Nephron progenitor cell (in vitro differentiated cells): ENCODE data around the gene BACE2.

Experiments used
- DNase-seq: peaks from one replicate; pipeline ENCODE4 v3.0.0; 2021
- H3K27ac Mint-ChIP-seq: 2 replicates; pipeline ENCODE4 v1.8.0; 2021; ENCODE audit warnings: mild to moderate bottlenecking, moderate library complexity, mixed read lengths
- H3K27me3 Mint-ChIP-seq: 2 replicates; pipeline ENCODE4 v1.8.0; 2021; ENCODE audit warnings: mild to moderate bottlenecking, low read depth, mixed read lengths; ENCODE audit not compliant: poor library complexity
- H3K36me3 Mint-ChIP-seq: 2 replicates; pipeline ENCODE4 v1.8.0; 2021; ENCODE audit warnings: low read depth, mixed read lengths
- H3K4me1 Mint-ChIP-seq: 2 replicates; pipeline ENCODE4 v1.8.0; 2021; ENCODE audit warnings: mixed read lengths
- H3K4me3 Mint-ChIP-seq: 2 replicates; pipeline ENCODE4 v1.8.0; 2021; ENCODE audit warnings: mild to moderate bottlenecking, moderate library complexity, mixed read lengths
- H3K9me3 Mint-ChIP-seq: 2 replicates; pipeline ENCODE4 v1.8.0; 2021; ENCODE audit warnings: mild to moderate bottlenecking, moderate library complexity, mixed read lengths
- CTCF ChIP-seq: fragments of 200-600 bp; sonication (generic); IDR thresholded peaks from 2 replicates; pipeline ENCODE4 v1.5.0; 2021; ENCODE audit warnings: antibody characterized with exemption

The BACE2 gene

GRCh38 chr21:41128981-41129380, 39.0 kb upstream of the BACE2 start:
- no peaks in the 10 kb centered on the region for H3K4me1 Mint-ChIP-seq

GRCh38 chr21:41130883-41131282, 37.1 kb upstream of the BACE2 start:
- Mint-ChIP-seq H3K4me1 (no peaks in the 10 kb centered on the region), H3K4me3 (no peak overlapping the region), H3K27ac (no peak overlapping the region), H3K36me3 (no peaks in the 10 kb centered on the region), H3K27me3 (peaks cover 12% of the 10 kb centered on the region), H3K9me3 (peaks cover 23% of the 10 kb centered on the region)
- no peak for DNase-seq
- no peak for TF ChIP-seq CTCF

More at GRCh38 chr21:41128981-41129380, 39.0 kb upstream of the BACE2 start:
- no peak overlapping the region for H3K27ac Mint-ChIP-seq
- TF ChIP-seq CTCF, result no peak
- peaks cover 23% of the 10 kb centered on the region for H3K9me3 Mint-ChIP-seq
- H3K36me3 Mint-ChIP-seq, result no peaks in the 10 kb centered on the region
- DNase-seq, result no peak
- peaks cover 9% of the 10 kb centered on the region for H3K27me3 Mint-ChIP-seq
- H3K4me3 Mint-ChIP-seq, result no peak overlapping the region

GRCh38 chr21:41133874-41134522, 34.0 kb upstream of the BACE2 start:
- DNase-seq, result peak; percentile 19
- H3K27me3 Mint-ChIP-seq, result peaks cover 12% of the 10 kb centered on the region
- no peak overlapping the region for H3K4me3 Mint-ChIP-seq
- H3K4me1 Mint-ChIP-seq, result no peaks in the 10 kb centered on the region
- H3K36me3 Mint-ChIP-seq, result no peaks in the 10 kb centered on the region
- no peak overlapping the region for H3K27ac Mint-ChIP-seq
- H3K9me3 Mint-ChIP-seq, result peaks cover 11% of the 10 kb centered on the region
- TF ChIP-seq CTCF, result peak; percentile 54

- TF ChIP-seq CTCF, result no peak
Observed at GRCh38 chr21:41135746-41136145, 32.2 kb upstream of the BACE2 start.

GRCh38 chr21:41136286-41136685, 31.7 kb upstream of the BACE2 start:
- no peak overlapping the region for H3K4me3 Mint-ChIP-seq
- DNase-seq, result no peak
- H3K27me3 Mint-ChIP-seq, result peaks cover 20% of the 10 kb centered on the region
- H3K4me1 Mint-ChIP-seq, result no peaks in the 10 kb centered on the region
- no peak for TF ChIP-seq CTCF
- no peaks in the 10 kb centered on the region for H3K36me3 Mint-ChIP-seq
- no peak overlapping the region for H3K27ac Mint-ChIP-seq
- H3K9me3 Mint-ChIP-seq, result no peaks in the 10 kb centered on the region

More at GRCh38 chr21:41135746-41136145, 32.2 kb upstream of the BACE2 start:
- no peak for DNase-seq
- no peak overlapping the region for H3K4me3 Mint-ChIP-seq
- H3K9me3 Mint-ChIP-seq, result no peaks in the 10 kb centered on the region
- H3K4me1 Mint-ChIP-seq, result no peaks in the 10 kb centered on the region
- no peaks in the 10 kb centered on the region for H3K36me3 Mint-ChIP-seq
- H3K27ac Mint-ChIP-seq, result no peak overlapping the region
- peaks cover 17% of the 10 kb centered on the region for H3K27me3 Mint-ChIP-seq

GRCh38 chr21:41137401-41137800, 30.6 kb upstream of the BACE2 start:
- DNase-seq, result no peak
- TF ChIP-seq CTCF, result no peak
- Mint-ChIP-seq H3K4me3 (no peak overlapping the region), H3K36me3 (no peaks in the 10 kb centered on the region), H3K27ac (no peak overlapping the region), H3K9me3 (no peaks in the 10 kb centered on the region), H3K4me1 (no peaks in the 10 kb centered on the region), H3K27me3 (peaks cover 17% of the 10 kb centered on the region)
